Liver (tissue), 9 donors: ENCODE data around the gene TFDP1. TPM values are rescaled to one million over a fixed set of nuclear protein-coding genes. Genes with fewer than 3 reads are reported as not detected.

Experiments used
- DNase-seq: peaks from one replicate; pipeline ENCODE4 v3.0.0-alpha.2; 2017; ENCODE audit warnings: low spot score
- H3K27ac ChIP-seq, 2 donors: one replicate each; pipeline ENCODE4 v1.7.0; 2013; ENCODE audit warnings: inconsistent platforms in 2 of 2, low read length in 2 of 2, control low read depth in 1 of 2, low read depth in 1 of 2, mild to moderate bottlenecking in 1 of 2
- H3K27me3 ChIP-seq, 4 donors: one replicate each; pipeline versions ENCODE4 v1.6.1 to v1.7.0; 2013; ENCODE audit warnings: low read length in 3 of 4, inconsistent platforms in 1 of 4, mild to moderate bottlenecking in 1 of 4, moderate library complexity in 1 of 4; ENCODE audit not compliant: control insufficient read depth in 4 of 4, insufficient read depth in 4 of 4
- H3K36me3 ChIP-seq, 4 donors: one replicate each; pipeline versions ENCODE4 v1.6.1 to v1.7.0; 2013; ENCODE audit warnings: low read length in 3 of 4, mild to moderate bottlenecking in 3 of 4, low read depth in 1 of 4, moderate library complexity in 1 of 4; ENCODE audit not compliant: control insufficient read depth in 4 of 4, insufficient read depth in 3 of 4
- H3K4me1 ChIP-seq, 4 donors: one replicate each; pipeline versions ENCODE4 v1.6.1 to v1.7.0; 2013; ENCODE audit warnings: low read length in 3 of 4, mild to moderate bottlenecking in 3 of 4, moderate library complexity in 1 of 4; ENCODE audit not compliant: control insufficient read depth in 4 of 4, insufficient read depth in 4 of 4
- H3K4me3 ChIP-seq, 3 donors: one replicate each; pipeline versions ENCODE4 v1.6.1 to v1.7.0; 2013; ENCODE audit warnings: low read length in 3 of 3, control low read depth in 1 of 3, low read depth in 1 of 3, mild to moderate bottlenecking in 1 of 3
- H3K9ac ChIP-seq, 2 donors: one replicate each; pipeline ENCODE4 v1.7.0; 2013; ENCODE audit warnings: low read length in 2 of 2, mild to moderate bottlenecking in 2 of 2, moderate library complexity in 2 of 2, control low read depth in 1 of 2, low read depth in 1 of 2
- H3K9me3 ChIP-seq, 4 donors: one replicate each; pipeline versions ENCODE4 v1.6.1 to v1.7.0; 2013; ENCODE audit warnings: low read length in 3 of 4; ENCODE audit not compliant: control insufficient read depth in 4 of 4
- ATF3 ChIP-seq: IDR thresholded peaks from 2 replicates; pipeline ENCODE4 v1.6.1; 2016; ENCODE audit warnings: antibody characterized with exemption
- CTCF ChIP-seq: fragments of 150-350 bp; IDR thresholded peaks from 2 replicates; pipeline ENCODE4 v1.5.1; 2017; ENCODE audit warnings: improper control_type of control experiment, low read depth, low read length; ENCODE audit not compliant: missing input control
- EGR1 ChIP-seq, 2 donors: IDR thresholded peaks; 2 replicates each; pipeline ENCODE4 v1.6.1; 2016 to 2018; ENCODE audit warnings: antibody characterized with exemption in 2 of 2, low read depth in 2 of 2
- FOXA1 ChIP-seq: IDR thresholded peaks from 2 replicates; pipeline ENCODE4 v1.6.1; 2016; ENCODE audit warnings: antibody characterized with exemption
- FOXA2 ChIP-seq: IDR thresholded peaks from 2 replicates; pipeline ENCODE4 v1.6.1; 2016; ENCODE audit warnings: antibody characterized with exemption
- GABPA ChIP-seq, 2 donors: IDR thresholded peaks in 1 of 2; conservative IDR thresholded peaks in 1 of 2; 2 replicates each; pipeline ENCODE4 v1.6.1; 2016; ENCODE audit warnings: antibody characterized with exemption in 2 of 2, mild to moderate bottlenecking in 1 of 2, moderate library complexity in 1 of 2
- HNF4A ChIP-seq, 2 donors: conservative IDR thresholded peaks; 2 replicates each; pipeline ENCODE4 v1.6.1; 2016; ENCODE audit warnings: antibody characterized with exemption in 2 of 2, mild to moderate bottlenecking in 2 of 2
- HNF4G ChIP-seq: IDR thresholded peaks from 2 replicates; pipeline ENCODE4 v1.6.1; 2016; ENCODE audit warnings: antibody characterized with exemption
- JUND ChIP-seq, 2 donors: IDR thresholded peaks; 2 replicates each; pipeline ENCODE4 v1.6.1; 2016; ENCODE audit warnings: antibody characterized with exemption in 2 of 2
- NR2F2 ChIP-seq: IDR thresholded peaks from 2 replicates; pipeline ENCODE4 v1.6.1; 2016; ENCODE audit warnings: antibody characterized with exemption
- RAD21 ChIP-seq, 2 donors: IDR thresholded peaks; 2 replicates each; pipeline ENCODE4 v1.6.1; 2016; ENCODE audit warnings: antibody characterized with exemption in 2 of 2, mild to moderate bottlenecking in 2 of 2
- RXRA ChIP-seq, 2 donors: IDR thresholded peaks; 2 replicates each; pipeline ENCODE4 v1.6.1; 2017 to 2018; ENCODE audit warnings: antibody characterized with exemption in 2 of 2, mild to moderate bottlenecking in 1 of 2
- SP1 ChIP-seq: IDR thresholded peaks from 2 replicates; pipeline ENCODE4 v1.6.1; 2018; ENCODE audit warnings: antibody characterized with exemption, mild to moderate bottlenecking
- TAF1 ChIP-seq: conservative IDR thresholded peaks from 2 replicates; pipeline ENCODE4 v1.6.1; 2016; ENCODE audit warnings: antibody characterized with exemption, mild to moderate bottlenecking
- YY1 ChIP-seq: IDR thresholded peaks from 2 replicates; pipeline ENCODE4 v1.6.1; 2016; ENCODE audit warnings: antibody characterized with exemption, mild to moderate bottlenecking
- ZBTB33 ChIP-seq: IDR thresholded peaks from 2 replicates; pipeline ENCODE4 v1.6.1; 2016; ENCODE audit warnings: antibody characterized with exemption
- WGBS: extraction: QIAGEN DNeasy Blood & Tissue Kit; methylation state at CpG from one replicate; pipeline ENCODE4 v1.1.7; 2013; 5-methylcytosine and 5-hydroxymethylcytosine counted together
- polyA plus RNA-seq, 2 donors: library from polyadenylated mRNA; stranded (reverse) in 1 of 2; unstranded in 1 of 2; fragments of 200-250 nt in 1 of 2; fragments of >200 nt in 1 of 2; fragmentation: Nextera tagmentation in 1 of 2; extraction: Ambion mirVana in 1 of 2; gene quantifications; one replicate each; pipeline versions ENCODE4 v1.2.1 to v1.2.3, GENCODE V29; 2013 to 2015
- total RNA-seq, 2 donors: library from RNA; depleted of rRNA; stranded (reverse); fragments of >200 nt; gene quantifications; one replicate each; pipeline ENCODE4 v1.2.3, GENCODE V29; 2014
- TF ChIP-seq, protein P1 (sequence below): IDR thresholded peaks from 2 replicates; pipeline ENCODE4 v1.6.1; 2016; ENCODE audit warnings: antibody characterized with exemption, mild to moderate bottlenecking
- TF ChIP-seq, protein P2 (sequence below): IDR thresholded peaks from 2 replicates; pipeline ENCODE4 v1.6.1; 2016; ENCODE audit warnings: antibody characterized with exemption
- donor health status: healthy.
- donor health status: healthy.
- donor health status: healthy.
- donor health status: healthy.
- donor health status: healthy.

Gene TFDP1
- total and polyA plus RNA-seq, 4 donors, result 9.9 to 140 (median 17.8) TPM

DNA sequence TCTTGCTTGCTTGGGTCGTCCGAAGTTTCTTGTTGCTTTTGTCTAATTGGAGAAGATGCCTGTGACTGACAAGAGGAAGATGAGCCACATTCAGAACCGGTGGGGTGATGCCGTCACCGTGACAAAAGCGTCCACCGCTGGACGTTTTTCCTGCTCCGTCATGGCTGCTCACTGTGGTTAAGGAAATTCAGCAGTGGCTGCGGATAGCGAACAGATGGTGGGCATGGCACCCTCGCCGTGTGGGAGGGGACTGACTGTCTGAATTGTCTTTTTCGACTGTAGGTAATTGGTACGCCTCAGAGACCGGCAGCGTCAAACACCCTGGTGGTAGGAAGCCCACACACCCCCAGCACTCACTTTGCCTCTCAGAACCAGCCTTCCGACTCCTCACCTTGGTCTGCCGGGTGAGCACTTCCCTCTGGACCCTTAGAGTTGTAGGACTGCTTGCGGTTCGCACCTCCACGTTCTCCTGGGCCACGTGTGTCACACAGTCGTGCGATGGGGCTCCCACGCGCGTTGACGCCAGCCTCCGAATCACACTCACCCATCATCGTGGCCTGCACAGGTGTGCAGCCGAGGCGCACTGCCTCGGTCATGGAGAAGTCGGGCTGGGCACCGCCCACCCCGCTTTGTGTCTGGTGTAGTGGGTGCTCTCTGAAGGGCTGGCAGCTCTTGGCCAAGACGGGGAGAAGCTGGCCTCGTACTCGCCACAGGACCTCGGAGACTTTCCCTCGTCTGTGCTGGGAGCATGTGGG, 47.0 kb downstream of the TFDP1 start:
- no peak overlapping the region for H3K4me3 ChIP-seq
- H3K27ac ChIP-seq, result no peak overlapping the region
- H3K4me1 ChIP-seq, result no peaks in the 10 kb centered on the region
- 97% methylated on average over 42 of the region's 42 CpGs for WGBS
- H3K36me3 ChIP-seq, result peaks cover 14 to 52% (median 33%) of the 10 kb centered on the region in 4 donors
- no peak for TF ChIP-seq HNF4G
- TF ChIP-seq, protein P1, sequence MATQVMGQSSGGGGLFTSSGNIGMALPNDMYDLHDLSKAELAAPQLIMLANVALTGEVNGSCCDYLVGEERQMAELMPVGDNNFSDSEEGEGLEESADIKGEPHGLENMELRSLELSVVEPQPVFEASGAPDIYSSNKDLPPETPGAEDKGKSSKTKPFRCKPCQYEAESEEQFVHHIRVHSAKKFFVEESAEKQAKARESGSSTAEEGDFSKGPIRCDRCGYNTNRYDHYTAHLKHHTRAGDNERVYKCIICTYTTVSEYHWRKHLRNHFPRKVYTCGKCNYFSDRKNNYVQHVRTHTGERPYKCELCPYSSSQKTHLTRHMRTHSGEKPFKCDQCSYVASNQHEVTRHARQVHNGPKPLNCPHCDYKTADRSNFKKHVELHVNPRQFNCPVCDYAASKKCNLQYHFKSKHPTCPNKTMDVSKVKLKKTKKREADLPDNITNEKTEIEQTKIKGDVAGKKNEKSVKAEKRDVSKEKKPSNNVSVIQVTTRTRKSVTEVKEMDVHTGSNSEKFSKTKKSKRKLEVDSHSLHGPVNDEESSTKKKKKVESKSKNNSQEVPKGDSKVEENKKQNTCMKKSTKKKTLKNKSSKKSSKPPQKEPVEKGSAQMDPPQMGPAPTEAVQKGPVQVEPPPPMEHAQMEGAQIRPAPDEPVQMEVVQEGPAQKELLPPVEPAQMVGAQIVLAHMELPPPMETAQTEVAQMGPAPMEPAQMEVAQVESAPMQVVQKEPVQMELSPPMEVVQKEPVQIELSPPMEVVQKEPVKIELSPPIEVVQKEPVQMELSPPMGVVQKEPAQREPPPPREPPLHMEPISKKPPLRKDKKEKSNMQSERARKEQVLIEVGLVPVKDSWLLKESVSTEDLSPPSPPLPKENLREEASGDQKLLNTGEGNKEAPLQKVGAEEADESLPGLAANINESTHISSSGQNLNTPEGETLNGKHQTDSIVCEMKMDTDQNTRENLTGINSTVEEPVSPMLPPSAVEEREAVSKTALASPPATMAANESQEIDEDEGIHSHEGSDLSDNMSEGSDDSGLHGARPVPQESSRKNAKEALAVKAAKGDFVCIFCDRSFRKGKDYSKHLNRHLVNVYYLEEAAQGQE, result no peak
- TF ChIP-seq ZBTB33, result no peak
- no peak for TF ChIP-seq FOXA1
- no peak for TF ChIP-seq SP1
- TF ChIP-seq CTCF, result no peak
- TF ChIP-seq HNF4A (conservative IDR thresholded peaks at IDR 0.05), result no peak
- DNase-seq, result no peak
- H3K9me3 ChIP-seq, result no peaks in the 10 kb centered on the region
- no peaks in the 10 kb centered on the region for H3K27me3 ChIP-seq
- no peak overlapping the region for H3K9ac ChIP-seq

- Histone ChIP-seq H3K27ac (no peak overlapping the region), H3K27me3 (no peaks in the 10 kb centered on the region), H3K4me3 (no peak overlapping the region), H3K9me3 (no peaks in the 10 kb centered on the region), H3K4me1 (no peaks in the 10 kb centered on the region), H3K9ac (no peak overlapping the region), H3K36me3 (peaks cover 9 to 65% (median 45%) of the 10 kb centered on the region in 4 donors)
- no peak for DNase-seq
- 97% methylated on average over 38 of the region's 38 CpGs for WGBS
- TF ChIP-seq, protein P2, sequence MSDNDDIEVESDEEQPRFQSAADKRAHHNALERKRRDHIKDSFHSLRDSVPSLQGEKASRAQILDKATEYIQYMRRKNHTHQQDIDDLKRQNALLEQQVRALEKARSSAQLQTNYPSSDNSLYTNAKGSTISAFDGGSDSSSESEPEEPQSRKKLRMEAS, result no peak
- TF ChIP-seq, protein P1, result no peak
- TF ChIP-seq FOXA2 (no peak), GABPA (IDR thresholded peaks at IDR 0.05 in 1 of 2, conservative IDR thresholded peaks at IDR 0.05 in 1 of 2) (no peak), HNF4A (conservative IDR thresholded peaks at IDR 0.05) (no peak), EGR1 (IDR thresholded peaks at IDR 0.05; ENCODE audit: low read depth in 2 of 2) (no peak), YY1 (no peak), TAF1 (no peak), HNF4G (no peak), RXRA (IDR thresholded peaks at IDR 0.05) (no peak), FOXA1 (no peak), JUND (IDR thresholded peaks at IDR 0.05) (no peak), SP1 (no peak), RAD21 (IDR thresholded peaks at IDR 0.05) (no peak), ATF3 (no peak), NR2F2 (no peak)
Measured at GRCh38 chr13:113632706-113633484, 48.3 kb downstream of the TFDP1 start.
